Fibroblast of skin of right quadriceps (primary cell): ENCODE measurements around the gene LIPM.
"Not testable (repeated sequence)": the region's sequence is repeated elsewhere in the genome, so short reads cannot be mapped to it uniquely, and the experiment has no call there.

Experiments used
- DNase-seq: peaks from one replicate; pipeline ENCODE4 v3.0.0-alpha.2; 2013

LIPM gene

DNA sequence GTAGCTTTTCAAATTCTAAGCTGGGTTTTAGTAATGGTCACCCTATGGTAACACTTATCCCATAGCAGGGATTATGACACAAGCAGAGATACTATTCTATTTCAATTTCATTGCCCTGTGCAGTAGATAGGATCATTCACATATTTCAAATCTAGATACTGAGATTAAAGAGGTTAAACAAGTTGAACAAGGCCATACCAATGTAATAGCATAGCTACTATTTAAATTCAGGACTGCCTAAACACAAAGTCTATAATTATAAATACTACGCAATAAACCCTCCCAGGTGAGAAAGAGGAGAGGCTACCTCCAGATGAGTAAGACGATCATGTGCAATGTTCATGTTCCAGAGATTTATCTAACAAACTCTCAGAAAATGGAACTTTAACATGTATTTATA, 1.1 kb downstream of the LIPM start:
- DNase-seq, result no peak

DNA sequence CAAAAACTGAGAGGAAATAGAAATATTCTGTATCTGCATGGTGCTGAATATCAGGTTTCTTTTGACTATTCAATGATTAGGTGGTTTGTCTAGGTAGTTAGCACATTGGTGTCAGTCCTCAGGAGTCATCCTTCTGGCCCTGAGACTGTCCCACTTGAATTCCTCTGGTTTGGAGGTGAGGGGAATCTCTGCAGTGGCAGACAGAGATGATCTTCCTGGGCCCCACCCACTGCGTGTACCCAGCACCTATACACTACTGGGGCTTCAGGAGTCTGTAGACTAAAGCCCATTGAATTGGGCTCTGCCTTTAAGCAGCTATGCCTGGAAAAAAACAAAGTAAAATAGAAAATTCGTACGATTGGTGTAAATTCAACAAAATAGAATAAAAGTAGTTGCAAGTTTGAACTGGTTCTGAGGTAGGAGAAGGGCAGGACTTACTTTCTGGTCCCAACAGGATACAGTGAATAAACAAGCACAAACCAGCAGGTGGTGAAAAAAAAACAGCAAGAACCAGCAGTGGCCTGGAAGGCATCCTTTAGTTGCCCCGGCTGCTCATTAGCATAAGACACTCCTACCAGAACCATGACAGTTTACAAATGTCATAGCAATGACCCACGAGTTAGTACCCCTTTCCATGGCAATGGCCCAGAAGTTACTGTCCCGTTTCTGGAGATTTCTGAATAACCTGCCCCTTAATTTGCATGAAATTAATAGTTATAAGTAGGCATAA, 1.7 kb downstream of the LIPM start:
- DNase-seq, result no peak

DNA sequence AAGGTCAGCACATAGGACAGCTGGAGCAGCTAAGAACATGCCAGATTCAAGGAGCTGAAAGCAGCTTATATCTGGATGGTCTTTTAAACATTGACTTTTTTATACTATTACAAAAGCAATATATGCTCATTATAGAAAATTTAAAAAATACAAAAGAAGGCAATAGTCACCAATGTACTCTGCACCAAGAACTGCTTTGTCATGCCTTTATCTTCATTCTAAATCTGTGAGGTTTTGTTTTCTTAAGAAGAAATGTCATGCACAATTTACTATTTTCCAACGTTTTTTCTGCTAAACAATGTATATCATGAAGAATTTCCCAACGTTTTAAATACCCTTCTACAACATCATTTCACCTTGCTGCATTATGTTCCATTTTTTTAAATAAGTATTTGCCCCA, 2.8 kb downstream of the LIPM start:
- no peak for DNase-seq

DNA sequence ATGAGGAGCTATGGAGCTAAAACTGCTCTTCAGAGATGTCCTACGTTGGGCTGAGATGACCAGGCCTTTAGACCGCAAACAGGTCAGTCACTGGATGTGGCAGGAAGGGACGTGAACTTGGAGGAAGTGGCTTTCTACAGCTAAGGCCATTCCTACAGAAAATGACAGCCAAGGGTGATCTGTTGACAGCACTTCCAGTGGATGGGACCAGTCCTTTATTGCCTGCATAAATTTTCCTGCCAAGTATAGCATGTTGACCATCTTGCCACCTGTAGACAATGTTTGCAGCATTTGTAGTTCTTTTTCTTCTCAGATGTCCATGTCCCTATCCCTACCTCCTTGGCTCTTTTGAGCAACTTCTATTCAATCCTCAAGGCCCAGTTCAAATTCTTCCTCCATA, 3.4 kb downstream of the LIPM start:
- no peak for DNase-seq

DNA sequence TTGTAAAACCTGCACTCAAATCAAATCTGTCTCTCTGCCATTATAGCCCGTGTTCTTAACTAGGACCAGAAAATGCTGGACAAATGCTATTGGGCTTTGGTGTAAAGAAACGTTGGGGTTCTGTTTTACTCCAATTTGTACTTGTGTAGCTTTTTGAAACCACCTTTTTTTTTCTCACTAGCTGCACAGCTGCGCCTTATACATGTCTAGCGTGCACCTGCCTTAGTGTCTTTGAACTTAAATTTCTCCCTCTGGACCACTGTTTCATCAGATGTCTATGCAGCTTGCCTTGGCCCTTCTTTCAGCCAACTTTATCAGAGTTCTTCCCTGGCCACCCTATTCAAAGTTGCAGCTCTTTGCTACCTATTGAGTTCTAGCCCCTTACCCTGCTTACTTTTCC, 7.1 kb downstream of the LIPM start:
- DNase-seq, result no peak

DNA sequence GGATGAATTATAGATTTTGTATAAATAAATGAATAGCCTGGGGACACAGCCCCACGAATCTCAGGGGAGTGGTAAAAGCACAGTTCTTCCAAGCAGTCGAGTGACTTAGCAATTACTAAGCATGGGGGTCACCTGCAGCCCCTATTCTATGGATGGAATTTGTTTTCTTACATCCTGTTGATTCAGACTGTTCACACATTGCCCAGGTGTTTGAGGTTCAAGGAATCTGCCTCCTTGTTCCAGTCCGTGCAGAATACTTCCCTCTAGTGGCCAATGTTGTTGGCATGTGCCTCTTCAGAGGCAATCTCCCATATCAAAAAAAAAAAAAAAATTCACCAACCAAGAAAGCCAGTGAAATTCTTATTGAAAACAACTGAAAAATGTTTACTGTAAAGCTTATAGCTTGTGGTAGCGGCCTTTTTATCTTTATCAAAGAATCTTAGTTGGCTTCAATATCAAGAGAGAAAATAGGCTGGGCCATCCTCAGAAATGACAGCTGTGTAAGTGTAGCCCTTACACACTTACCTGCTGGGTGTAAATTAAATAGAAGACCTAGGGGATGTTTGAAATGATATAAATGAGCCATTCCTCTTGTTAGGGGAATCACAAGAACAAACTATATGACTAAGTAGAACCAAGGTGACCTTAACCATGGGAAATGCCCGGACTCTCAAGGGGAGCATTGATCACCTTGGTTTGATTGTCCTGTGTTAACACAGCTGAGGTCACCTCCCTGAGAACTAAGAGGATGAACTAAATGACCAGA, 7.8 kb downstream of the LIPM start:
- peak; percentile 62 for DNase-seq

DNA sequence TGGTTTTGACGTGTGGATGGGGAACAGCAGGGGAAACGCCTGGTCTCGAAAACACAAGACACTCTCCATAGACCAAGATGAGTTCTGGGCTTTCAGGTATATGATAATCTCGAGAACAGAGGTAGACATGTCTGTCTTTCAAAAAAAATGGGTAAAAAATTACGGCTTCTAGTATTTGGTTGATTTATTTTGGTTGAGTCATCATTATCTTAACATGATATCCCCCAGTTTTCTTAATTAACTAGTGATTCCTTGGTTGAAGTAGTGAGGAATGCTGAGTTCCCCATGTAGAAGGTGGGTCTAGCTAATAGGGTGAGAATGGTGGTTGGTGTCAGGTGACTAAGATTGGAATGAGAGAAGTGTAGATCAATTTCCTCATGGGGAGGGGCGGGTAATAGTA, 10.7 kb downstream of the LIPM start:
- no peak for DNase-seq

DNA sequence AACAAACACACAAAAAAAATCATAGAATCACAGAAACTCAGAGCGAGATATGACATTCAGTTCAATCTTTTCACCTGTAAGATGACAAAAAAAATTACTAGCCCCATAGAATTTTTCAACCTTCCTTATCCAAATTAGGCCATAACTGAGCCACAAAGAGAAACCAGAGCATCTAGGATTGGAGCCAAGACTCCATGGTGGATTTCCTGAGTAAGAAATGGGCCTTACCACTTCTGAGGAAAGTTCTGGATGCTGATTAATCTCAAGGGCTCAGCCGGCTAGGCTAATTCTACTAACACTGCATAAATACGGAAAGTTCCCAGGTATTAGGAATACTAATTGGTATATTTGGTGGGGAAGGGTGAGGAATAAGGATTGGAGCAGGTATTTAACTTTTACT, 16.8 kb downstream of the LIPM start:
- peak; percentile 46 for DNase-seq

DNA sequence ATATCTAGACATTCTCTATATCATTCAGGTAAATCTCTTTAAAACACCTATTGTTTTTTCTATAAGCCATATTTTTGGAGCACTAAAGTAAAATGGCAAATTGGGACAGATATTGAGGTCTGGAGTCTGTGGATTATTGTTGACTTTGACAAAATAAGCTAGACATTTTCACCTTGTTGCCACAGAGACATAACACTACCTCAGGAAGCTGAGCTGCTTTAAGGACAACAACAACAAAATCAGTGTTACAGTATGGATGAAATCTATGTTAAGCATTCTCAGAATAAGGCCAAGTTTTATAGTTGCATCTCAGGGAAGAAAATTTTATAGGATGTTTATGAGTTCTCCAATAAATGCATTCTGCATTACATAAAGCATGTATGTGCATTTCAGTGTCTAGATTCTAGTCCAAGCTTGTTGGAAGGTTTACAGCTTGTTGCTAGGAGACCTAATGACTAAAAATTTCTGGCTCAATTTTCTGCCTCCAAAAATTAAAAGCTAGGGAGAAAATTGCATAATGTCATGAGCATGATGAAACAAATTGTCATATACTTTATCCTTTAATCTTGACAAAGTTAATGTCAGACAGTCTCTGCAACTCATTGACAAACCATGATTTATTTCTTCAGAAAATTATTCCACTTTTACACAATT, 18.3 kb downstream of the LIPM start:
- peak; percentile 85 for DNase-seq

DNA sequence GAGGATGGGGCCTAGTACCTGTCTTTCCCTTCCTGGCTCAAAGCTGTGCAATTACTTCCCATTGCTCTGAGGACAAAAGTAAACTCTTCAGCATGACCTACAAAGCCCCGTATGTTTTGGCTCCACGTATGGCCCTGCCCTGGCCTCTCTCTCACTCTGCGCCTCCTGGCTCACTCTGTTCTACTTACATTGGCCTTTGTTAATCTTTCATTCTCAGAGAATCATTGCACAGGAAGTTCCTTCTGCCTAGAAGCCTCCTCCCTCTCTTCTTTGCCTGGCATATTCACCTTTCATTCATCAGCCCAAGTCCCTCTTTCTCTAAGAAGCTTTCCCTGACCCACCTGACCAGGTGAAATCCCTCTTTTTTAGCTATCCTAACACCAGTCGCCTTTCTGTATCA, 23.9 kb downstream of the LIPM start:
- no peak for DNase-seq

DNA sequence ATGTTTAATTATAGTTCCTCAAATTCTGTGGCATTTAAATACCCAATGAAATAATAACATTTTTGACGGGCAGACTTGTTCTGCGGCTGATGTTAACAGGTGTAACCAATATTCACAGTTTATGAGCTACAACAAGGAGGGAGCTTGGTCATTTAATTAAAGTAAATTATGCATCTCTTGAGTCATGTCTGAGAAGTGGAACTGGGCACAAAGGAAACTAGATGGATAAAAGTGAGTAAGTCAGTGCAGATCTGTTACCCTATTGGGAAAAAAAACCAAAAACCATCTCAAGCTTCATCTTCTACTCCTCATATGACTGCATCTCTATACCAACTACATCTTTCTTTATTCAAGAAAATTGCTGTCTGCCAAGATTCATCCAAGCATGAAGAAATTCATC, 25.1 kb downstream of the LIPM start:
- no peak for DNase-seq

DNA sequence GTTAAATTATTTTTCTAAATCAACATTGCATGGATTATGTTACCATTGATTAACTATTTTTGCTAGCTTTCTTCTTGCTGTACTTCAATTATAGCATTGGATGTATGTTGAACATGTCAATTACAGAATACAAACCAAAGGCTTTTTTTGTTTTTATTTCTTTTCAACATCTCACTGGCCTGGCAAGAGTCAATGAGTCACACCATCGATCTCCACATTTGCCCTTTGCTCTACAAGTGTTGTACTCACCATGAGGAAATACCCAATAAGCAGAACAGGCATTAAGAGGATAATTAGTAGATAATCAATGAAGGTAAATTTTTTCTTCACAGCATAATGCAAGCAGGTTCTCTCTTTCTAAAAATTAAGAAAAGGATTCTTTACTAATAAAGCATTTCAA, 25.8 kb downstream of the LIPM start:
- DNase-seq, result no peak

DNA sequence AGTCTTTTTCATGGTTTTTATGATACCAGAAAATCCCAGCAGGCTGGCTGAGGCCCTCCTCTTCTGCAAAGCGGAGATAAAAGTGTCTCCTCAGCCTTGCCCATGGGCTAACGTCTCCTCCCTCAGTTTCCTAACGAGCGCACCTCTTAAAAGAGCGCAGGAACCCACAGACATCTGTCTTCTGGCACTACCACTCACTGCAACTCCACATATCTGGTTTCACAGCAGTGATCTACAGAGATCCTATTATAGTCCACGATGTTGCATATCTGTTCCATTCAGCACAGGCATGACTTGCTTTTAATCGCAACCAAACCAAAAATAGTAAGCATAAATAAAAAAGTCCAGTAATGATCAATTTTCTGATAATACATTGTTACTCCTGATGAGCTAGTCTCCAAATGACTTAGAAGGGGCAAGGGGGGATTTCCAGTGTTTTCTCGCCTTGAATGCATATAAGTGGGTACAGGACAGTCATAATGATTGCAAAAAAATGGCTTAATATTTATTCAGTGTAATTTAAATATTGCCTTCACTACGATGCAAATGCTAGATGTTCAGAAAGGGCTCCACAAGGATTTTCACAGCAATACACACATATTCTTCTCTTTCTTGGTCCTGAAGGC, 28.2 kb downstream of the LIPM start:
- no peak for DNase-seq

DNA sequence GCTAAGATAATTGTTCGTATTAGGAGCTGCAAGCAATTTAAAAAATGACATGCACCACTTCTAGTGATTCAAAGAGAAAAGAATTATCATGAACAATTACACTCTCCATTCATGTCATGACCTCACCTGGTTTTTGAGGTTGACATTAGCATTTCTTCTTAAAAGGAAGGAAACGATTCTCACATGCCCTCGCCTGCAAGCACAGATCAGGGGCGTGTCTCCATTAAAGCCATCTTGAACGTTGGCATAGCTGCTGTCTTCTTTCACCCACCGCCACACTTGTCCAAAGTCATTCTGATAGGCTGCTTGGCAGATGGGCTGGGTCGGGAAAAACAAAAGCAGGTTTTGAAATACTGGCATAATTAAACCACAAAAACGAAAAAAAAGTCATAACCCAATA, 29.2 kb downstream of the LIPM start:
- no peak for DNase-seq

DNA sequence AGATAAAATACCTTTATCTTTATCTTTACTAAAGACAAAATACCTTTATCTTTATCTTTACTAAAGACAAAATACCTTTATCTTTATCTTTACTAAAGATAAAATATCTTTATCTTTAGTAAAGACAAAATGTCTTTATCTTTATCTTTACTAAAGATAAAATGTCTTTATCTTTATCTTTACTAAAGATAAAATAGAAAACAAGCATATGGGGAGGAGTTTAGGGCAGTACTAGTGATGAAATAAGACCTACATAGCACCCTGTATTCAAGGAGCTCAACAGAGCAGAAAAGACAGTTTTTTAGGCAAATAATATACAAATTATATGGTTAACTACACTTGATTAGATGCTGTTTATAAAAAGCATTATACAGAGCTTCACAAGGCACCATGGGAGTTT, 29.8 kb downstream of the LIPM start:
- DNase-seq, result no peak

DNA sequence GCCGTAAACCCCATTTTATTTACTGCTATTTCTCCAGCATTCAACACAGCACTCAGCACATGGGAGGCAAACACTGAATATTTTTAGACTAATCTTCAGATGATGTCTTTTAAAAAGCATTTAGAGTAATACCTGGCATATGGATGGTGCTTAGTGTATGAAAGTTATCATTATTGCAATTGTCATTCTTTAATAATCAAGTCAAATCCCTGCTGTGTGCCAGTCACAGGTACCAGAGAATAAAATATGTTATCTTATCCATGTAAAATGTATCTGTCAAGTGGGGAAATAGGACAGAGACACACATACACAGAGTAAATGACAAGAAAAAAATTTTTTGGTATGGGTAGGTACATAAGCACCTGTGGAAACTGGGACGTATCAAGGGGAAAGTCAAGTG, 30.6 kb downstream of the LIPM start:
- DNase-seq, result no peak

DNA sequence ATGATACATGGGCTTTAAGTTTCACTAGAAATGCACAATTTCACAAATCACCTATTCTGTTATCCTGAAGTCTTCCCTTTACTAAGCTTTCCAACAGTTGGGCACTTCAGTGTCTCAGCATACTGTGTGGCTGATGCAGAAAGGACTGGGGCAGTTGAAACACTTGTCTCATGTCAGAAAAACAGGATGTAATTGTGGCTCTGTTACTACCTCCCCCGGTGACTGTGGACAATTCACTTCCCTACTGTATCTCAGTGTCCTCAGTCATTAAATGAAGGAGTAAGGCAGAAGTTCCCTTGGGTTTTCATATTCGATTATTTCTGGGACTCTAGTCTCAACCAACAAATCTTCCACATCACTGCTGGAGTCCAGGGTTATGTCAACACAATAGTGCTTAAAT, 31.2 kb downstream of the LIPM start:
- no peak for DNase-seq

DNA sequence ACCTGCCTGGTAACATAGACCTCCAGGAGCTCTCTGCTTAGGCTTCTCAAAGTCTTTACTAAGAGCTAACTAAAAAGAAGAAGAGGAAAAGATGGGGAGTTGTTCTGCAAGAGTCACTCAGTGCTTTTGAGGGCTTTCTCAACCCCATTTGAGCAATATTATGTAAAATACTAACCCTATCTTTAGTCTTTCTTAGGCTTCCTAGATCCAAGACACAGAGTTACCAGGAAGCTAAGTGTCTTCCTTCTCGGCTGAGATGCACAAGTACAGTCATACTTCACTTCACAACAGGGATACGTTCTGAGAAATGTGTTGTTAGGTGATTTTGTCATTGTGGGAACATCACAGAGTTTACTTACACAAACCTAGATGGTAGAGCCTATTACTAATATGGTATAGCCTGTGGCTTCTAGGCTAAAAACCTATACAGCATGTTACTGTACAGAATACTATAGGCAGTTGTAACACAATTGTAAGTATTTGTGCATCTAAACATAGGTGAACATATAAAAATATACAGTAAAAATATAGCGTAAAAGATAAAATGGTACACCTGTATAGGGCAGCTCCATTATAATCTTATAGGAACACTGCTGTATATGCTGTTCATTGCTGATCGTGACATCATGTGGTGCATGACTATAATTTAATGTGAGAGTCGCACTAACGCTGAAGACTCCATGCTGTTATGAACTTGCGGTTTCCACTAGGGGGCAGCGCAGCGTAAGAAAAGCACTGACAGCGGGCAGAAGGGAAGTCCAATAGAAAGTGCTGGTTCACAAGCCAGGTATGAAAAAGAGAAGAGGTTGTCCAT, 32.8 kb downstream of the LIPM start:
- DNase-seq, result peak; percentile 84

DNA sequence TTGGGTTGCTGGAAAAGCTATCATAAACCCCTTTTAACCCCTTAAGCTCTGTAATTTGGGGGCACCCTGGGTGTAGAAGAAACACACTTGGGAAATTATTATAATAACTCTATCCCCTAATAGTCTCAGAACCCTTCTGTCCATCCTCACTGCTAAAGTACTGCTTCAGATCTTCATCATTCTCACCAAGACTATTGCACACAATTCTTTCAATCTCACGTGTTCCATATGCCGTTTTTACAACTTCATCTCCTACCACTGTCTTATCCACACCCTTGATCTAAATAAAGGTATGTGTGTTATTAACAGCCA, 33.3 kb downstream of the LIPM start:
- no peak for DNase-seq

DNA sequence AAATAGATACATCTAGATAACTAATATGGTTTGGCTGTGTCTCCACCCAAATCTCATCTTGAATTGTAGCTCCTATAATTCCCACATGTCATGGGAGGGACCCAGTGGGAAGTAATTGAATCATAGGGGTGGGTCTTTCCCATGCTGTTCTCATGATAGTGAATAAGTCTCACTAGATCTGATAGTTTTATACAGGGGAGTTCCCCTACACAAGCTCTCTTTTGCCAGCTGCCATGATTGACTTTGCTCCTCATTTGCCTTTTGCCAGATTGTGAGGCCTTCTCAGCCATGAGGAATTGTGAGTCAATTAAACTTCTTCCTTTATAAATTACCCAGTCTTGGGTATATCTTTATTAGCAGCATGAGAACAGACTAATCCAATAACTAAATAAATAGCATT, 35.1 kb downstream of the LIPM start:
- DNase-seq, result not testable (repeated sequence)

DNA sequence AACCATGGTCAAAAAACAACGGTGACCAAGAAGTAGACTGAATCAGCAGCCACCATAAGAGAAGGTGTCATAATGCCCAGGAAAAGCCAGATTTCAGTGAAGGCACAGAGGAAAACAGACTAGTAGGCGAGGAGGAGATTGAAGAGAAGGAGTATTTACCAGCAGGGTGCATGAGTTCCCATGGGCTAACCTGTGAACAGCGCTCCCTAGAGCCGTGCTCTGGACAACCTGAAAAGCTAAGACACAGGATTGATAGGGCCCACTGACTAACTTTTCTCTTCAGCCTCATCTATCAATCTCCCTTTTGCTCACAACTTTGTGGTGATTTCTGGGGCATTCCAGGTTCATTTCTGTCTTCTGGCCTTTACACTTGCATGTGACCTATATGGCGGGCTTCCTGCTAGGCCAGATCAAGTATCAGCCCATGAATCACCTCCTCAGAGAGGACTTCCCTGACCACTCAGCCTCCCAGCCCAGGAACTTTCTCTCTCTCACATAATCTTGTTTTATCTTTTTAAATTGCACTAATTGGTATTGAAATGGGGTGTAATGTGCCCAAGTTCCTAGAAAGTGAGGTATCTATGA, 36.3 kb downstream of the LIPM start:
- no peak for DNase-seq

DNA sequence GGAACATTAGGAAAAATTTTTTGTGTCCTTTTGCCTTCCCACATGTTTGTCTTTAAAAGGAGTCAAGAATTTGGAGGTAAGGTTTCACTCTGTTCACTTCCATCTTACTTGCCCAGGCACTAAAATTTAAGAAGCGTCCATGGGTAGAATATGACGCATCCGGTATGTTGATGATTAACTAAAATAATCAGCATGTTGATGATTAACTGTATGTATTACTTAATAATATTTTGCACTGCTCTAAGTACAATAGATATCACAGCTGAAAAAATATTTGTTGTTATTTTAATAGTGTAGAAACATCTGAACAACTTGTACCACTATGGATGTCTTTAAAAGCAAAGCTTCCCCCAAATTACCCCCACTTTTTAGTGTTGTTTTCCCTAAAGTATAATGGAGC, 37.6 kb downstream of the LIPM start:
- DNase-seq, result no peak

DNA sequence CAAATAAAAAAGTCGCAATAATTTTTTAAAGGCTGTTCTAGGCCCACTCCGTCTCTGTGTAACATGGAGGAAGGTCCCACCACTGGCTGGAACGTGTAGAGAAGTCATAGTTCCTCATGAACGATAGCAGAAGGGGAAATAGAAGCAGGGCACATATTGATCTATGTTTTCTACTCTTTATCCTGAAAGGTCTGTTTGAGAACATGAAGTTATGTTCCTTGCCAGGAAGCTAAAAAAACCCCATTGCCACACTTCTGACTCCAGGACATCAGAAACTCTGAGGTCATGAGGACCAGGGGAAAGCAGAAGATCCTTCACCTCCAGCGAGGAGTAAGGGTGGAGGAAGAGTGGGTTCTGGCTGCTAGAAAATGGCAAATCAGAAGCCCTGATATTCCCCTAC, 38.4 kb downstream of the LIPM start:
- DNase-seq, result no peak
